ENCODE results near the gene KIF26A. TPM values are rescaled to one million over a fixed set of nuclear protein-coding genes. Genes with fewer than 3 reads are reported as not detected.
A peak's percentile ranks its signal among the peaks of the same experiment; 100 is the strongest.

KIF26A gene
- total RNA-seq, 4 donors from 2014 or later = 4.6 to 7.2 (median 5.6) TPM

- H3K36me3 ChIP-seq = no peaks in the 10 kb centered on the region
- intact Hi-C loops (cut with DNase I) = no loop called here
- no peak for DNase-seq (ENCODE audit: extremely low spot score)
- peaks cover 0 to 76% (median 47%) of the 10 kb centered on the region in 4 donors for H3K9me3 ChIP-seq
- H3K27me3 ChIP-seq = peaks cover 0 to 26% (median 0%) of the 10 kb centered on the region in 4 donors
- no peak overlapping the region for H3K4me3 ChIP-seq
- 100% methylated on average over 2 of the region's 2 CpGs for WGBS
- no peak overlapping the region for H3K27ac ChIP-seq (replicated peaks in 1 of 4)
- TF ChIP-seq EP300 (IDR thresholded peaks at IDR 0.05) (no peak), POLR2AphosphoS5 (IDR thresholded peaks at IDR 0.05) (no peak), CTCF (IDR thresholded peaks at IDR 0.05) (no peak), POLR2A (IDR thresholded peaks at IDR 0.05; ENCODE audit: low read depth) (no peak)
- no peaks in the 10 kb centered on the region for H3K4me1 ChIP-seq
These were observed 11.6 kb upstream of the KIF26A start for GRCh38 chr14:104126753-104127152.

- Histone ChIP-seq H3K4me3 (no peak overlapping the region), H3K27me3 (peaks cover 0 to 39% (median 0%) of the 10 kb centered on the region in 4 donors), H3K4me1 (no peaks in the 10 kb centered on the region), H3K27ac (replicated peaks in 1 of 4) (no peak overlapping the region), H3K9me3 (peaks cover 0 to 64% (median 36%) of the 10 kb centered on the region in 4 donors), H3K36me3 (no peaks in the 10 kb centered on the region)
- TF ChIP-seq EP300 (IDR thresholded peaks at IDR 0.05) (no peak), POLR2AphosphoS5 (IDR thresholded peaks at IDR 0.05) (no peak), CTCF (IDR thresholded peaks at IDR 0.05) (no peak), POLR2A (IDR thresholded peaks at IDR 0.05; ENCODE audit: low read depth) (no peak)
- intact Hi-C loops (cut with DNase I) = no loop called here
- no peak for DNase-seq (ENCODE audit: extremely low spot score)
- 93% methylated on average over 1 of the region's 1 CpG for WGBS
These were observed 9.4 kb upstream of the KIF26A start for GRCh38 chr14:104128981-104129380.

- H3K27me3 ChIP-seq = peaks cover 0 to 45% (median 0%) of the 10 kb centered on the region in 4 donors
- TF ChIP-seq EP300 (IDR thresholded peaks at IDR 0.05) = no peak
- H3K4me3 ChIP-seq = no peak overlapping the region
- H3K9me3 ChIP-seq = peaks cover 0 to 58% (median 30%) of the 10 kb centered on the region in 4 donors
- 100% methylated on average over 1 of the region's 1 CpG for WGBS
- intact Hi-C loops (cut with DNase I) = no loop called here
- no peaks in the 10 kb centered on the region for H3K4me1 ChIP-seq
- DNase-seq (ENCODE audit: extremely low spot score) = no peak
- H3K36me3 ChIP-seq = no peaks in the 10 kb centered on the region
- no peak overlapping the region for H3K27ac ChIP-seq (replicated peaks in 1 of 4)
These were observed 8.8 kb upstream of the KIF26A start for GRCh38 chr14:104129556-104129955.

- H3K4me1 ChIP-seq = peaks cover 4 to 13% (median 11%) of the 10 kb centered on the region in 4 donors
These were observed 7.3 kb upstream of the KIF26A start for GRCh38 chr14:104130974-104131651.

More at GRCh38 chr14:104130974-104131651, 7.3 kb upstream of the KIF26A start:
- no peak for DNase-seq (ENCODE audit: extremely low spot score)
- 20% methylated on average over 10 of the region's 11 CpGs for WGBS
- H3K27me3 ChIP-seq = peaks cover 0 to 60% (median 4%) of the 10 kb centered on the region in 4 donors
- H3K4me3 ChIP-seq = no peak overlapping the region
- intact Hi-C loops (cut with DNase I) = no loop called here
- H3K36me3 ChIP-seq = no peaks in the 10 kb centered on the region
- TF ChIP-seq CTCF (IDR thresholded peaks at IDR 0.05) (peak in 2 of 3 experiments; percentile 27 to 36), EP300 (IDR thresholded peaks at IDR 0.05) (no peak), POLR2A (IDR thresholded peaks at IDR 0.05; ENCODE audit: low read depth) (no peak), POLR2AphosphoS5 (IDR thresholded peaks at IDR 0.05) (no peak)
- H3K27ac ChIP-seq (replicated peaks in 1 of 4) = no peak overlapping the region
- peaks cover 0 to 43% (median 17%) of the 10 kb centered on the region in 4 donors for H3K9me3 ChIP-seq

Data from esophagus muscularis mucosa (tissue), 4 donors.